Measurements from ENCODE around the gene ZNF444. TPM values are rescaled to one million over a fixed set of nuclear protein-coding genes. Genes with fewer than 3 reads are reported as not detected.
"Not testable (repeated sequence)": the region's sequence is repeated elsewhere in the genome, so short reads cannot be mapped to it uniquely, and the experiment has no call there.

The ZNF444 gene
- total RNA-seq, 3 donors from 2014 or later = 28.2 to 48.3 (median 29.6) TPM

- H3K4me3 ChIP-seq = no peak overlapping the region
- no peaks in the 10 kb centered on the region for H3K9me3 ChIP-seq
- peak in 1 of 3 donors; percentile 38 for DNase-seq
- no peak for ATAC-seq
- peaks cover 5% of the 10 kb centered on the region for H3K4me1 ChIP-seq (ENCODE audit: low read depth)
- intact Hi-C loops (cut with DNase I, micrococcal nuclease) = no loop called here
- no peak for TF ChIP-seq CTCF (IDR thresholded peaks at IDR 0.05)
- peaks cover 6% of the 10 kb centered on the region for H3K36me3 ChIP-seq (ENCODE audit: low read depth)
Measured at GRCh38 chr19:56101095-56101494, 40.0 kb upstream of the ZNF444 start.

- DNase-seq (peak in 1 of 3 donors; percentile 37), ATAC-seq (no peak)
- peaks cover 5% of the 10 kb centered on the region for H3K4me1 ChIP-seq (ENCODE audit: low read depth)
- H3K9me3 ChIP-seq = no peaks in the 10 kb centered on the region
- intact Hi-C loops (cut with DNase I, micrococcal nuclease) = no loop called here
- TF ChIP-seq CTCF (IDR thresholded peaks at IDR 0.05) = no peak
- H3K4me3 ChIP-seq = no peak overlapping the region
- H3K36me3 ChIP-seq (ENCODE audit: low read depth) = peaks cover 6% of the 10 kb centered on the region
Measured at GRCh38 chr19:56101746-56102535, 39.1 kb upstream of the ZNF444 start.

- intact Hi-C loops (cut with DNase I, micrococcal nuclease) = no loop called here
- H3K36me3 ChIP-seq (ENCODE audit: low read depth) = peaks cover 6% of the 10 kb centered on the region
- H3K9me3 ChIP-seq = no peaks in the 10 kb centered on the region
- no peak for ATAC-seq
- H3K4me1 ChIP-seq (ENCODE audit: low read depth) = peaks cover 15% of the 10 kb centered on the region
- DNase-seq = peak in 1 of 3 donors; percentile 48
- TF ChIP-seq CTCF (IDR thresholded peaks at IDR 0.05) = no peak
- H3K4me3 ChIP-seq = no peak overlapping the region
Measured at GRCh38 chr19:56103027-56103614, 38.0 kb upstream of the ZNF444 start.

GRCh38 chr19:56104423-56104822 is 36.7 kb upstream of the ZNF444 start:
- ATAC-seq (no peak), DNase-seq (no peak)
- Histone ChIP-seq H3K4me1 (ENCODE audit: low read depth) (peaks cover 26% of the 10 kb centered on the region), H3K4me3 (no peak overlapping the region), H3K9me3 (no peaks in the 10 kb centered on the region), H3K36me3 (ENCODE audit: low read depth) (peaks cover 6% of the 10 kb centered on the region)
- intact Hi-C loops (cut with DNase I, micrococcal nuclease) = no loop called here
- no peak for TF ChIP-seq CTCF (IDR thresholded peaks at IDR 0.05)

- intact Hi-C loops (cut with DNase I, micrococcal nuclease) = no loop called here
- Histone ChIP-seq H3K36me3 (ENCODE audit: low read depth) (peaks cover 6% of the 10 kb centered on the region), H3K4me3 (no peak overlapping the region), H3K4me1 (ENCODE audit: low read depth) (peaks cover 30% of the 10 kb centered on the region), H3K9me3 (no peaks in the 10 kb centered on the region)
- DNase-seq (peak; percentile 88 to 92 (median 92)), ATAC-seq (peak; percentile 83)
- TF ChIP-seq CTCF (IDR thresholded peaks at IDR 0.05) = peak; percentile 73
Measured at GRCh38 chr19:56105090-56105701, 35.9 kb upstream of the ZNF444 start.

- H3K4me1 ChIP-seq (ENCODE audit: low read depth) = peaks cover 36% of the 10 kb centered on the region
- intact Hi-C loops (cut with DNase I, micrococcal nuclease); H3K9me3 ChIP-seq; H3K4me3 ChIP-seq; H3K36me3 ChIP-seq (ENCODE audit: low read depth); DNase-seq: not testable (repeated sequence)
- peak; percentile 4 for ATAC-seq
Measured at GRCh38 chr19:56105831-56106396, 35.2 kb upstream of the ZNF444 start.
